ENCODE data around the gene TEAD1.

TEAD1 gene

GRCh38 chr11:12692229-12693075 is 18.2 kb downstream of the TEAD1 start:
- peak overlapping the region; percentile 86 for H3K27ac ChIP-seq

GRCh38 chr11:12693094-12693478 is 18.9 kb downstream of the TEAD1 start:
- TF ChIP-seq ZFX (IDR thresholded peaks at IDR 0.05) (no peak), CTCF (conservative IDR thresholded peaks at IDR 0.05) (no peak)

More at GRCh38 chr11:12692229-12693075, 18.2 kb downstream of the TEAD1 start:
- TF ChIP-seq CTCF (conservative IDR thresholded peaks at IDR 0.05) (no peak), ZFX (IDR thresholded peaks at IDR 0.05) (no peak)

GRCh38 chr11:12693479-12694182 is 19.4 kb downstream of the TEAD1 start:
- peak overlapping the region; percentile 86 for H3K27ac ChIP-seq
- TF ChIP-seq ZFX (IDR thresholded peaks at IDR 0.05) (no peak; the same call in 1 of the 2 replicates), CTCF (conservative IDR thresholded peaks at IDR 0.05) (no peak)

More at GRCh38 chr11:12693094-12693478, 18.9 kb downstream of the TEAD1 start:
- H3K27ac ChIP-seq, result peak overlapping the region; percentile 86

GRCh38 chr11:12694183-12694531 is 19.9 kb downstream of the TEAD1 start:
- no peak for TF ChIP-seq CTCF (conservative IDR thresholded peaks at IDR 0.05)
- no peak for TF ChIP-seq ZFX (IDR thresholded peaks at IDR 0.05)
- peak overlapping the region; percentile 86 for H3K27ac ChIP-seq

DNA sequence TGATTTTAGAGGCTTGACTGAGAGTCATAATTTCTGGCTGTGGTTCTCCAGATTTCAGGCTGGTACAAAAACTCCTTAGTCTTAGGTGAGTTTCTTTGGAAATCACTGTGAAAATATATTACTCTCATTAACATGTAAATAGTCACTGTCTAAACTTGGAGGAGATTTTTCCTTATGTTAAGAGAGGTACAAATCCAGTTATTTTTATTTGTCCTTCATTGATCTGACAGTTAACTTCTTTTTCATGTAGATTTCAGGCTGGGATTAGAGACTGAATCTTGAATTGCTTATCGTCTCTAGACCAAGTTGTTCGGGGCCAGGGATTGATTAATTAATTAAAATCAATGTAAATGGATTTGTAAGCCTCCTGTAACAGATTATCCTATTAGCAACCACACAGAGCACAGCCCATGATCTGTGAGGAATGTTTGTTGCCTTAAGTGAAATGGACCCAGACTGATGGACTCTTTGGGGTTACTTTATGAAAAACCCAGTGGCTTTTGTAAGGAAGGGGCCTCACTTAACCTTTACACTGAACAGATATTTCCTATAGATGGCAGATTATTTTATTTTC is 21.1 kb downstream of the TEAD1 start:
- H3K27ac ChIP-seq, result no peak overlapping the region
- no peak for TF ChIP-seq CTCF (conservative IDR thresholded peaks at IDR 0.05)
- TF ChIP-seq ZFX (IDR thresholded peaks at IDR 0.05), result no peak

DNA sequence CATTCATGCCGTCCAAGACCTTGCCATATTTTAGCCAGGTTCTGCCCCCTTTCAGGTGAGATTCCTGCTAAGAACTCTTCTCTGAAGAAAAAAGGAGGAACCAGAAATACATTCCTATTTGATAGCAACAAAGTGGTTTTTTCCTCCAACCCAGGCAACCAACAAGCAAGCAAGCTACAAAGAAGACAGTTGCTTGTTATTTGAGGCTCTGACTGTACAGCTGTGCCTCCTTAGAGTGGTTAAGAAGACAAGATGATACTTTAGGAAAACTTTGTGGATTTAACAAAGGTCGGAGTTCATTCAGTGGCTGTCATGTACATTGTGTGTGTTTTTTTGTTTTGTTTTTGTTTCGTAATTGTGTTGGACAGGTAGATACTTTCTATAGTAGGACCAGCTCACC is 21.7 kb downstream of the TEAD1 start:
- H3K27ac ChIP-seq, result no peak overlapping the region
- TF ChIP-seq CTCF (conservative IDR thresholded peaks at IDR 0.05) (no peak), ZFX (IDR thresholded peaks at IDR 0.05) (no peak)
